CD4-positive, alpha-beta T cell (primary cell): Measurements from ENCODE around the gene AREG. TPM values are rescaled to one million over a fixed set of nuclear protein-coding genes. Genes with fewer than 3 reads are reported as not detected.

Experiments used
- ATAC-seq: fragments of 200-7000 bp; cut with Tn5 transposase; one replicate; pipeline ENCODE4 v1.10.0; 2022; ENCODE audit warnings: mild to moderate bottlenecking; ENCODE audit not compliant: poor library complexity
- CTCF ChIA-PET: fragments of 350-600 bp; sonication (Branson Sonifier 250); formaldehyde crosslinking; loops from one replicate; lab custom pipeline; 2021; ENCODE audit warnings: antibody characterized with exemption, inconsistent platforms; lab: Charles Lee
- POLR2A ChIA-PET: fragments of 350-600 bp; sonication (Branson Sonifier 250); formaldehyde crosslinking; loops from one replicate; lab custom pipeline; 2021; ENCODE audit warnings: antibody characterized with exemption, inconsistent platforms; lab: Charles Lee
- DNase-seq, 14 experiments: peaks; one replicate each; pipeline ENCODE4 v3.0.0-alpha.2; 2013 to 2020; ENCODE audit warnings: mixed read lengths in 2 of 14
- H3K27ac ChIP-seq, 2 donors: one replicate each; pipeline versions ENCODE4 v1.5.1 to v1.7.0; 2013; ENCODE audit warnings: low read length in 2 of 2, low read depth in 1 of 2, mild to moderate bottlenecking in 1 of 2
- H3K27me3 ChIP-seq, 2 experiments: 1 replicate in 1 of 2; 2 replicates in 1 of 2; pipeline versions ENCODE4 v1.6.1 to v1.7.0; 2013; ENCODE audit warnings: low read length in 2 of 2, control low read depth in 1 of 2, mild to moderate bottlenecking in 1 of 2, moderate library complexity in 1 of 2; ENCODE audit not compliant: insufficient read depth in 2 of 2, control insufficient read depth in 1 of 2
- H3K36me3 ChIP-seq: one replicate; pipeline ENCODE4 v1.6.1; 2013; ENCODE audit warnings: low read length, control low read depth; ENCODE audit not compliant: insufficient read depth
- H3K4me1 ChIP-seq: one replicate; pipeline ENCODE4 v1.6.1; 2013; ENCODE audit warnings: low read length, control low read depth; ENCODE audit not compliant: insufficient read depth
- H3K4me3 ChIP-seq: one replicate; pipeline ENCODE4 v1.5.1; 2013; ENCODE audit warnings: mild to moderate bottlenecking, low read length, moderate library complexity
- H3K9me3 ChIP-seq, 2 experiments: 1 replicate in 1 of 2; 2 replicates in 1 of 2; pipeline versions ENCODE4 v1.6.1 to v1.7.0; 2013; ENCODE audit warnings: low read length in 2 of 2, mild to moderate bottlenecking in 2 of 2, control low read depth in 1 of 2, moderate library complexity in 1 of 2; ENCODE audit not compliant: control insufficient read depth in 1 of 2, insufficient read depth in 1 of 2
- H3K27ac Mint-ChIP-seq: one replicate; pipeline ENCODE4 v1.8.0; 2020; ENCODE audit warnings: mixed read lengths
- H3K27me3 Mint-ChIP-seq: one replicate; pipeline ENCODE4 v1.8.0; 2021; ENCODE audit warnings: mixed read lengths
- H3K36me3 Mint-ChIP-seq: one replicate; pipeline ENCODE4 v1.8.0; 2021; ENCODE audit warnings: low read depth, mixed read lengths
- H3K4me1 Mint-ChIP-seq: one replicate; pipeline ENCODE4 v1.8.0; 2021; ENCODE audit warnings: low read depth, mixed read lengths
- H3K4me3 Mint-ChIP-seq: one replicate; pipeline ENCODE4 v1.8.0; 2020; ENCODE audit warnings: mild to moderate bottlenecking, mixed read lengths
- H3K9me3 Mint-ChIP-seq: one replicate; pipeline ENCODE4 v1.8.0; 2020; ENCODE audit warnings: mixed read lengths
- intact Hi-C, 2 experiments: fragments of 100-400 bp; cut with DNase I in 1 of 2; cut with micrococcal nuclease in 1 of 2; formaldehyde crosslinking; loops; one replicate each; pipeline versions ENCODE4 v1.15.1 to v1.9.0; 2023 to 2025; cut with DNase I, micrococcal nuclease
- total RNA-seq, 174 experiments: library from RNA in 2 of 174; stranded (reverse) in 2 of 174; gene quantifications; one replicate each; pipeline ENCODE4 v1.2.3 and lab custom pipeline; 2021 to 2026
- TF ChIP-seq, protein P1 (sequence below): fragments of 200-600 bp; IDR thresholded peaks from one replicate; pipeline ENCODE4 v1.8.0; 2022; ENCODE audit warnings: antibody characterized with exemption, mild to moderate bottlenecking

Gene AREG
- total RNA-seq, 2 experiments from 2014 or later: 57.9 to 63.8 TPM

DNA sequence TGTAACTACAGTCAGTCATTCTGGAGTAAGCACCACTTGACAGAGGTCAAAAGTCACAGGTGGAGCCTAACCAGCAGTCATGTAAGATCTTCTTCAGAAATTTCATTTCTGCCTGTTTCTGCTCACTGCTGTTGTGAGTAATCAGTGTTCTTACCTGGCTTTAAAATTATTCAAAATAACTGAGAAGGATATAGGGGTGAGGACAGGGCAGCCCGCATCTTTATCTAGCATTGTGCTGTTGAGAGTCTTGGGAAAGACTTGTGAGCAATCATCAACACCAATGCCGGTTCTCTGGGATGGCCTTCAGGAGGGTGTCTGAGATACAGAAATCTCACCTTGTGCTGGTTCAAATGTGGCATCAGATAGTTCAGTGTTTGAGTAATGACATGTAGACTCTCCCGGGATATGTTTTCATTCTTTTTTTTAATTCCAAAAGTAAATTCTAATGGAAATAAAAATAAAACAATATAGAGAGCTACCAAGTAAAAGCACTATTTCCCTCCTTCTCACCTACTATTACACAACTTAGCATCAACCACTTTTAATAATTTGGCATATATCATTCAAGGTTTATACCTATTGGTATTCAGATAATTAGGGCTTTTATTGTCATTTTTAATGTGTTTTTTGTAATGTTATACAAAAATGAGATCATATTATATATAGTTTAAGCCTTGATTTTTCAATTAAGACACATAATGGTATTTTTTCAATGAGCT, 37.1 kb downstream of the AREG start:
- Mint-ChIP-seq H3K27ac (no peak overlapping the region), H3K27me3 (peaks cover 21% of the 10 kb centered on the region), H3K36me3 (no peaks in the 10 kb centered on the region), H3K9me3 (no peaks in the 10 kb centered on the region), H3K4me1 (no peaks in the 10 kb centered on the region), H3K4me3 (no peak overlapping the region)
- Histone ChIP-seq H3K9me3 (no peaks in the 10 kb centered on the region), H3K27me3 (no peaks in the 10 kb centered on the region), H3K36me3 (no peaks in the 10 kb centered on the region), H3K4me1 (no peaks in the 10 kb centered on the region), H3K27ac (no peak overlapping the region), H3K4me3 (no peak overlapping the region)
- TF ChIP-seq, protein P1, sequence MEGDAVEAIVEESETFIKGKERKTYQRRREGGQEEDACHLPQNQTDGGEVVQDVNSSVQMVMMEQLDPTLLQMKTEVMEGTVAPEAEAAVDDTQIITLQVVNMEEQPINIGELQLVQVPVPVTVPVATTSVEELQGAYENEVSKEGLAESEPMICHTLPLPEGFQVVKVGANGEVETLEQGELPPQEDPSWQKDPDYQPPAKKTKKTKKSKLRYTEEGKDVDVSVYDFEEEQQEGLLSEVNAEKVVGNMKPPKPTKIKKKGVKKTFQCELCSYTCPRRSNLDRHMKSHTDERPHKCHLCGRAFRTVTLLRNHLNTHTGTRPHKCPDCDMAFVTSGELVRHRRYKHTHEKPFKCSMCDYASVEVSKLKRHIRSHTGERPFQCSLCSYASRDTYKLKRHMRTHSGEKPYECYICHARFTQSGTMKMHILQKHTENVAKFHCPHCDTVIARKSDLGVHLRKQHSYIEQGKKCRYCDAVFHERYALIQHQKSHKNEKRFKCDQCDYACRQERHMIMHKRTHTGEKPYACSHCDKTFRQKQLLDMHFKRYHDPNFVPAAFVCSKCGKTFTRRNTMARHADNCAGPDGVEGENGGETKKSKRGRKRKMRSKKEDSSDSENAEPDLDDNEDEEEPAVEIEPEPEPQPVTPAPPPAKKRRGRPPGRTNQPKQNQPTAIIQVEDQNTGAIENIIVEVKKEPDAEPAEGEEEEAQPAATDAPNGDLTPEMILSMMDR: no peak
- DNase-seq (no peak), ATAC-seq (no peak)
- ChIA-PET CTCF (interaction anchor here (0.5 kb wide), 1 partner anchor 26 kb away, joined by 4 read pairs; no protein-coding TSS in a partner anchor), POLR2A (no interaction called here)
- intact Hi-C loops: no loop called here

DNA sequence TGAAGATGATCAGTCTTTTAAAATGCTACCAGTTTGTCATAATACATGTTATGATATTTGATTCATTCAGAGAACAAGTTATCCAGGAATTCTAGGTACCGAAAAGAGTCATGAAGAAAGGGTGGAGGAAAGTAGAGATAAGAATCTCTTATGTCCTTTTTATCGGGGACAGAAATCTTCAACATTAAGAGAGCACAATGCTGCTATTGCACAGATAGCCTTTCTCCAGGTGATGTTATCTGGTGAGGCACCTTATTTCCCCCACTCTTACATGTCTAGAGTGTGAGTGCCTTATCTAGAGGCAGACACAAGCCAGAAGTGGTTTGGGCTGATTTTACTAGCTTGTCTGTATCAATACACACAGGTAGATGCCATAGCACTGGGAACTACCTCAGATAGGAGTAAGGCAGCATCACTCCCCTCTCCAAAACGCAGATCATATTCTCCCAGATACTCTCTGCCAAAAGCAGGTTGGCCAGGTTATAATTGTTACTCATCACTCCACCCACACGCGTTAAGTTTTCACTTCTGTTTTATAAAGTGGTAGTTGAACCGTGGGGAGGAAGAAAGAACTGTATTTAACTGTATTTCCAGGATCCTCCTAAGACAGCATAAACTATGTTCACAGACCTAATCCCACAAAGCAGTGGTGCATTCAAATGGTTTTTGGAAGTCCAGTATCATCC, 38.4 kb downstream of the AREG start:
- no peaks in the 10 kb centered on the region for H3K36me3 Mint-ChIP-seq
- H3K9me3 Mint-ChIP-seq: no peaks in the 10 kb centered on the region
- intact Hi-C loops: no loop called here
- Histone ChIP-seq H3K36me3 (no peaks in the 10 kb centered on the region), H3K27me3 (no peaks in the 10 kb centered on the region), H3K4me3 (no peak overlapping the region), H3K27ac (no peak overlapping the region), H3K4me1 (no peaks in the 10 kb centered on the region), H3K9me3 (no peaks in the 10 kb centered on the region)
- ChIA-PET POLR2A (no interaction called here), CTCF (no interaction called here)
- no peaks in the 10 kb centered on the region for H3K4me1 Mint-ChIP-seq
- peaks cover 21% of the 10 kb centered on the region for H3K27me3 Mint-ChIP-seq
- DNase-seq (no peak), ATAC-seq (no peak)
- H3K27ac Mint-ChIP-seq: no peak overlapping the region
- TF ChIP-seq, protein P1: no peak
- H3K4me3 Mint-ChIP-seq: no peak overlapping the region

GRCh38 chr4:74486905-74487304, 42.0 kb downstream of the AREG start:
- no peaks in the 10 kb centered on the region for H3K9me3 ChIP-seq
- no peaks in the 10 kb centered on the region for H3K4me1 Mint-ChIP-seq
- TF ChIP-seq, protein P1: no peak
- DNase-seq (no peak), ATAC-seq (no peak)
- H3K9me3 Mint-ChIP-seq: no peaks in the 10 kb centered on the region
- H3K27ac ChIP-seq: no peak overlapping the region
- POLR2A ChIA-PET: no interaction called here
- intact Hi-C loops: no loop called here
- CTCF ChIA-PET: no interaction called here
- no peak overlapping the region for H3K4me3 Mint-ChIP-seq
- no peak overlapping the region for H3K27ac Mint-ChIP-seq
- peaks cover 15% of the 10 kb centered on the region for H3K27me3 Mint-ChIP-seq
- H3K4me3 ChIP-seq: no peak overlapping the region
- no peaks in the 10 kb centered on the region for H3K36me3 ChIP-seq
- H3K36me3 Mint-ChIP-seq: no peaks in the 10 kb centered on the region
- H3K27me3 ChIP-seq: no peaks in the 10 kb centered on the region
- no peaks in the 10 kb centered on the region for H3K4me1 ChIP-seq
